Iris pigment epithelial cell (primary cell): Measurements from ENCODE around the gene AGAP1.
"Not testable (repeated sequence)": the region's sequence is repeated elsewhere in the genome, so short reads cannot be mapped to it uniquely, and the experiment has no call there.

Experiments
- DNase-seq: peaks from one replicate; pipeline ENCODE4 v3.0.0-alpha.2; 2011; ENCODE audit warnings: low read depth

The AGAP1 gene

GRCh38 chr2:236073867-236074655 lies 580.2 kb downstream of the AGAP1 start:
- DNase-seq = no peak

DNA sequence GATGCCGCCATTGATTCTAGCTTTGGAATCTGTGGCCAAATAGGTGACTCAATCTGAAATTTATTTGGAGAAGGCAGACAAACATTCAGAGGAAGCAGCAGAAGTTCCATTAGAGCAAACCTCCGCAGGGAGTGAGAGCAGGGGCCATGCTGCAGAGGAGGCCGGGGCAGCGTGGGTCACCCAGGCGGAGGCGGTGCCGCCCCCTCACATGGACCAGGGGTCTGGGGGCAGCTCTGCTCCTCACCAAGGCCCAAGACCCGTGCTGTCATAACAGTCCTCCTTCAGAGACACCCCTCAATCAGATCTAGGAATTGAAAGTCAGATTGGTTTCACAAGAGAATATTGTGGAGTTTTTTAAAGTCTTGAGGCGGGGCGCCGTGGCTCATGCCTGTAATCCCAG lies 582.0 kb downstream of the AGAP1 start:
- no peak for DNase-seq

- peak; percentile 73 for DNase-seq
Measured at GRCh38 chr2:236078297-236079255, 584.7 kb downstream of the AGAP1 start.

DNA sequence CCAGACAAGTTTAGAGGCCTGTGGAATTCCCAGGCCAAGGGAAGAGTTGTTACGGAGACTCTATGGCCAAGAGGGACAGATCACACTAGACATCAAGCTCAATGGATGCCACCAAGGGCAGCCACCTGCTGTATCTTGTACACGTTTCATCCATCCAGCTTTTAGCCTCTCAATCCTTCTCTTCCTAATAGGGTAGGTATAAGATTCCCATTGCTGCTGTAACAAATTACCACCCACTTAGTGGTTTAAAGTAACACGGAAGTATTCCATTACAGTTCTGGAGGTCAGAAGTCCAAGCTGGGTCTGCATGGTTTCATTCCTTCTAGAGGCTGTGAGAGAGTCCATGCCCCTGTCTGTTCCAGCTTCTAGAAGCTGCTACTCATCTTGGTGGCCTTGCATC lies 586.6 kb downstream of the AGAP1 start:
- DNase-seq = no peak

DNA sequence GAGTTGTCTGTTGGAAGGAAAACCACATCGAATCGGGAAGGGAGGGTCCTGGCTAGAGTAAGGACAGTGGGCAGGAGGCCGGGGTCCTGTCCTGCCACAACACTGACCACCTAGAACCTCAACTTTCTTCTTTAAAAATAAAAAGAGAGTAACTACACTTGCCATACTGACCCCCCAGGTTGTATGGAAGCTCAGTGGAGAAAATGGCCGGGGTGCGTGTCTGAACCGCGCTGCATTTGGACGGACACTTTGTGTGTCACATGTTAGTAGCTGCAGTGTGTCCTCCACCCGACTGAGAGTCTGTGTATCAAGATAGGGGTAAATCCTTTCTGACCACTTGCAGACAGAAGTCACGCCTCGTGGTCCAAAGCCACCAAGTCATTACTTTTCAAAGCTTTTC lies 587.3 kb downstream of the AGAP1 start:
- no peak for DNase-seq

GRCh38 chr2:236082061-236082460 lies 588.2 kb downstream of the AGAP1 start:
- DNase-seq = no peak

GRCh38 chr2:236083934-236084333 lies 590.1 kb downstream of the AGAP1 start:
- DNase-seq = no peak

- no peak for DNase-seq
Measured at GRCh38 chr2:236085211-236085610, 591.4 kb downstream of the AGAP1 start.

- no peak for DNase-seq
Measured at GRCh38 chr2:236085647-236086046, 591.8 kb downstream of the AGAP1 start.

GRCh38 chr2:236086403-236086970 lies 592.6 kb downstream of the AGAP1 start:
- no peak for DNase-seq

DNA sequence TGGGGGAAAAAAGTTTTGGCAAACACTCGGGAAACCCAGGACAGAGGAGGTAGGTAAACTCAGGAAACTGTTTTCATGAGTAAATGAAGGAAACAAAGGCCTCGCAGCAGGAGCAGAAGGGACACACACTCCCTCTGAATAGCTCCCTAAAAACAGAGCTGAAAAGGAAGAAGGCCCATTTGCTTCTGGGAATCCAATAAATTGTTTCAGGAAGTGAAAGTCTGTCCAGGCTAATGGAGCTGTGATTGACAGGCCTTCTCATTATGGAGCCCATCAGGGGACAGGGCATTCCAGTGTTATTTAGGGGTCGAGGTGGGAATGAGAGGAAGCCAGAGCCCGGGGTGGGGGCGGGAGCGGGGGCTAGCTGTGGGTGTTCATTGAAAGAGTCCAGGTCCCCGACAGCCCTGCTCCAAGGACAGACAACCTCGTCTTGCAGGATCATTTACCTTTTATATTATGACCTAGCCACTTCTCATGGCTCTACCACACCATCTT lies 593.2 kb downstream of the AGAP1 start:
- DNase-seq = no peak

DNA sequence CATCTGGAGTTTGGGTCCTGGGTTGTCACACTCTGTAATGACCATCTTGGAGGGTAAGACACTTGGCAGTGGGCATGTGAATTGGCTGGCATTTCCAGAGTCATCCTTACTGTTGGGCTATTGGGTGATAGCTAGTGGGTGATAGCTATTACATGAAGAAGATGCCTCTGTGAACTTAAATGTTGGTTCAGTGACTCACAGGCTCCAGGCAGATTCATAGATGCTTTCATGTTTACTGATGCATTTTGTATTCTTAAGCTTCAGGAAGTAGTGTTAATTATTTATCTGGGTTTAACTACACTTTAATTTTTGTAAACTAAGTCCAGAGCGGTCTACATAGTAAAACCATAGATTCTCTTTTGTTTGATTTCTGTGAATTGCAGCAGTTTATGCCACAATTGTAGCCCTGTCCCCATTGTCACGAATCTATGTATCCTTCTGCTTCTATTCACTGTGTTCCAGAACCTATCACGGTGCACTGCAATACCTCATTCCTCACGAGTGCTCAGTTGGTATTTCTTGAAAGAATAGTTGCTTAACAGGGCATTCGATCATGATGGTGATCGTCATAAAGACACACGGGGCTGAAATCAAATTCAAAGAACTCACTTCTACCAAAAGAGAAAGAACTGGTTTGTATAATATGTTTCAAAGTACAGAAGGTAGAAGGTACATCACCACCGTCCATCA lies 594.7 kb downstream of the AGAP1 start:
- no peak for DNase-seq

- no peak for DNase-seq
Measured at GRCh38 chr2:236089271-236090026, 595.6 kb downstream of the AGAP1 start.

DNA sequence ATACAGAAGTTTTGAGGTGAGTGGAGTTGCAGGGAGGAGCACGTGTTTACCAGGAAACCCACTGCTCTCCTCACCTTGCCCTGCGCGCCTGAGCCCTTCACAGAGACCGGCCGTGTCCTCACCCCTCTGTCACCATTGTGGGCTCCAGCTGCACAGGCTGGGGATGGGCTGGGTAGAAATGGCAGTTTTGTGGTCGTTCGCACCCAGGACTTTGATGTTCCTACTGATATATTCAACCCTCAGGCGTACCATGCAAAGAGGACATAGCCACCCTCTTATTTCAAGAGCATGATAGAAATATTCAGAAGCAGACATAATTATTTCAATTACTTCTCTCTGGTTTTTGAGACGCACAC lies 596.2 kb downstream of the AGAP1 start:
- DNase-seq = no peak

DNA sequence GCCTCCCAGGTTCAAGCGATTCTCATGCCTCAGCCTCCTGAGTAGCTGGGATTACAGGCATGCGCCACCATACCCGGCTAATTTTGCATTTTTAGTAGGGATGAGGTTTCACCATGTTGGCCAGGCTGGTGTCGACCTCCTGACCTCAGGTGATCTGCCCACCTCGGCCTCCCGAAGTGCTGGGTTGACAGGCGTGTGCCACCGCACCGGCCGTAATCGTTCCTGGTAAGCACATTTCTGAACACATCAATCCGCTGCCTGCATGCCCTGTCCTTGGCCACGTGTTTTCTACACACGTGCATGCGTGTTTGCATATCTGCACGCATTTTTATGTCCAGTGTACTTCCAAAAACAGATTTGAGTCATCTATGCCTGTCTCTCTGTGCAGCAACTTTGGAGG lies 597.0 kb downstream of the AGAP1 start:
- DNase-seq = not testable (repeated sequence)

- DNase-seq = no peak
Measured at GRCh38 chr2:236092714-236093113, 598.9 kb downstream of the AGAP1 start.

DNA sequence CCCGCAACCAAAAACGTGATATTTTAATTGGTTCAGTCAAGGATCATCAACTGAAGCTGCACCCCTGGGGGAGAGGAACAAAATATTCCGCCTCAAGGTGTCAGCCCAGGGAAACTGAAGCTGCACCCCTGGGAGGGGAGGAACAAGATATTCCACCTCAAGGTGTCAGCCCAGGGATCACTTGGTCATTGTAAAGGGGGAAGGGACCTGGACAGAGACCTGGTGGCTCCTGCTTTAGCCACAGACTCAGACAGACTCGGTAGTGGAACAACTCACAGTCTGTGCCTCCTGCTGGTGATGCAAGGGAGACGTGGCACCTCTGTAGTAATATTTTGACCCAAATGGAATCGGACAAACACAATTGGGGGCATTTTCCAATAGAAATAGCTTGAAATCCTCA lies 599.3 kb downstream of the AGAP1 start:
- DNase-seq = no peak

DNA sequence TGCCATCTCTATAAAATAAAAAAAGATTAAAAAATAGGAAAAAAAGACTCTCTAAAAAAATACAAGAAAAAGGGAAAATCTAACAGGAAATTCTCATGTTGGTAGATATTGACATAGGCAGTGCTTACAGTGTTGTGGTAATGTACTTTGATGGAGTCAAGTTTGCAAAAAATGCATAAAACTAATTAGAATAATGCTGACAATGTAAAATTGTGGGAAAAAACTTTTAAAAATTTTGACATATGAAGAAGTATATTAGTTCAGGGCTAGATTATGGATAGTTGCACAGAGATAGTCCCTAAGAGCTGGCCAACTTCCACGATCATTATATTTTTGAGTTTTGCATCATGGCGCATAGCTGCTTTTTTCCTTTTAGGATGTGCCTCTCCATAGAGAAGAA lies 601.7 kb downstream of the AGAP1 start:
- DNase-seq = no peak

- no peak for DNase-seq
Measured at GRCh38 chr2:236101311-236101950, 607.6 kb downstream of the AGAP1 start.

- no peak for DNase-seq
Measured at GRCh38 chr2:236102971-236103370, 609.1 kb downstream of the AGAP1 start.

DNA sequence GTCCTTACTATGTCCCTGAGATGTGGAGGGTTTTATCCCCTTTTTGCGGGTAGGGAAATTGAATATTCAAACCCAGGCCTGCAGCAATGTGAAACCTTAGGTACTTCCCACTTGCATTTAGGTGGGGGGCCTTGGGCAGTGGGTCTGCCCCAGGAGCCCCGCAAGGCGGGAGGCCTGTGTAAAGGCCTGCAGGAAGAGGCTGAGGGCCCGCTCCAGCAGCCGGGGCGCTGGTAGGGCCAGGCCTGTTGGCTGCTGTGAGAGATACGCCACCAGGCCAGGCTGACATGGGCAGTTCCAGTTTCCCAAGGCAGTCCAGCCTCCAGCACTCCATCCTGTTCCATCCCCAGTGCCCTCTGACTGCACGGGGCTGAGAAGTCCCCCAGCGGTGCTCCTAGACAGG lies 610.1 kb downstream of the AGAP1 start:
- no peak for DNase-seq
